ENCODE data around the gene TAMALIN. TPM values are rescaled to one million over a fixed set of nuclear protein-coding genes. Genes with fewer than 3 reads are reported as not detected.

The TAMALIN gene
- polyA plus RNA-seq, 1 donor from 2014 or later, result 6.1 TPM

GRCh38 chr12:52063981-52064649, 57.4 kb downstream of the TAMALIN start:
- H3K9ac ChIP-seq (ENCODE audit: low read length), result no peak overlapping the region
- TF ChIP-seq RAD21 (conservative IDR thresholded peaks at IDR 0.05), result no peak
- no peak for TF ChIP-seq SMC3 (conservative IDR thresholded peaks at IDR 0.05; ENCODE audit: poor library complexity)
- no peak for TF ChIP-seq CTCF (IDR thresholded peaks at IDR 0.05; ENCODE audit: poor library complexity, severe bottlenecking)
- TF ChIP-seq REST (IDR thresholded peaks at IDR 0.05; ENCODE audit: borderline replicate concordance), result no peak
- TF ChIP-seq MXI1 (conservative IDR thresholded peaks at IDR 0.05; ENCODE audit: poor library complexity, severe bottlenecking), result no peak
- no peak for TF ChIP-seq EZH2 (IDR thresholded peaks at IDR 0.05; ENCODE audit: borderline replicate concordance, insufficient read depth, low read length, poor library complexity, severe bottlenecking)
- no peak for TF ChIP-seq TAF1 (IDR thresholded peaks at IDR 0.05; ENCODE audit: low read depth)
- TF ChIP-seq POLR2AphosphoS5 (IDR thresholded peaks at IDR 0.05), result no peak
- TF ChIP-seq EP300 (conservative IDR thresholded peaks at IDR 0.05; ENCODE audit: poor library complexity, severe bottlenecking), result no peak
- H3K9me2 ChIP-seq (ENCODE audit: insufficient read depth, low read length), result no peaks in the 10 kb centered on the region
- H3K9me3 ChIP-seq (ENCODE audit: low read length), result no peaks in the 10 kb centered on the region
- H3F3A ChIP-seq (ENCODE audit: insufficient read depth, low read length, poor library complexity, severe bottlenecking), result peaks cover 3% of the 10 kb centered on the region
- no peaks in the 10 kb centered on the region for H3K79me2 ChIP-seq (replicated peaks; ENCODE audit: insufficient read depth, low read length)
- no peak overlapping the region for H3K4me3 ChIP-seq (ENCODE audit: low read length)
- no peaks in the 10 kb centered on the region for H4K20me1 ChIP-seq (ENCODE audit: insufficient read depth)
- no peaks in the 10 kb centered on the region for H3K27me3 ChIP-seq (ENCODE audit: insufficient read depth, low read depth, low read length)
- H3K4me2 ChIP-seq (ENCODE audit: low read length), result no peak overlapping the region
- H3K36me3 ChIP-seq (ENCODE audit: insufficient read depth, low read length), result no peaks in the 10 kb centered on the region
- no peak overlapping the region for H3K27ac ChIP-seq (ENCODE audit: low read length)
- H2AFZ ChIP-seq (ENCODE audit: low read depth, low read length), result no peak overlapping the region

Small RNAs within 50 kb of the gene (small RNA-seq; reads per million reads assigned to genes)
- gene RNU6-574P, result 0.20 to 0.82 (median 0.32) reads per million in 3 experiments

Other genes with a start within 250 kb of the TAMALIN start
- gene FIGNL2, start 158.2 kb upstream of the TAMALIN start, polyA plus RNA-seq, result 0.06 and 0.21 TPM in 2 replicates
- gene ANKRD33, start 118.8 kb upstream of the TAMALIN start, polyA plus RNA-seq, result not detected in 2 replicates
- gene ACVRL1, start 99.4 kb upstream of the TAMALIN start, polyA plus RNA-seq, result not detected in 2 replicates
- gene ACVR1B, start 55.2 kb upstream of the TAMALIN start, polyA plus RNA-seq, result 47.2 and 52.3 TPM in 2 replicates
- gene NR4A1, start 44.5 kb downstream of the TAMALIN start, polyA plus RNA-seq, result 3.4 and 6.1 TPM in 2 replicates
- 53.9 and 55.6 TPM in 2 replicates for gene ATG101, start 63.0 kb downstream of the TAMALIN start, polyA plus RNA-seq
- not detected in 2 replicates for gene SMIM41, start 72.8 kb downstream of the TAMALIN start, polyA plus RNA-seq
- gene KRT80, start 185.1 kb downstream of the TAMALIN start, polyA plus RNA-seq, result not detected in 2 replicates
- not detected in 2 replicates for gene KRT7, start 226.3 kb downstream of the TAMALIN start, polyA plus RNA-seq

Data from neural cell (in vitro differentiated cells).